CD4-positive, alpha-beta T cell treated with Interleukin-4 for 1 hour (primary cell): ENCODE measurements around the gene RIMBP2.

Experiments used
- DNase-seq, 2 donors: peaks; one replicate each; pipeline ENCODE4 v3.0.0-alpha.2; 2020 to 2022

RIMBP2 gene

GRCh38 chr12:130456375-130457199 is 259.5 kb downstream of the RIMBP2 start:
- DNase-seq = no peak

- no peak for DNase-seq
These were observed 260.9 kb downstream of the RIMBP2 start for GRCh38 chr12:130455161-130455560.

- no peak for DNase-seq
These were observed 261.8 kb downstream of the RIMBP2 start for GRCh38 chr12:130454296-130454695.

- no peak for DNase-seq
These were observed 263.6 kb downstream of the RIMBP2 start for GRCh38 chr12:130452546-130452945.

GRCh38 chr12:130451001-130451930 is 264.8 kb downstream of the RIMBP2 start:
- DNase-seq = no peak

- DNase-seq = no peak
These were observed 266.8 kb downstream of the RIMBP2 start for GRCh38 chr12:130449291-130449690.

GRCh38 chr12:130448044-130448821 is 267.9 kb downstream of the RIMBP2 start:
- DNase-seq = no peak

- DNase-seq = no peak
These were observed 268.5 kb downstream of the RIMBP2 start for GRCh38 chr12:130447655-130447965.

- no peak for DNase-seq
These were observed 269.0 kb downstream of the RIMBP2 start for GRCh38 chr12:130446846-130447654.

GRCh38 chr12:130444986-130445385 is 271.1 kb downstream of the RIMBP2 start:
- DNase-seq = no peak

- DNase-seq = no peak
These were observed 272.0 kb downstream of the RIMBP2 start for GRCh38 chr12:130444061-130444460.

- no peak for DNase-seq
These were observed 274.0 kb downstream of the RIMBP2 start for GRCh38 chr12:130441771-130442760.

- no peak for DNase-seq
These were observed 275.6 kb downstream of the RIMBP2 start for GRCh38 chr12:130440411-130441080.

- no peak for DNase-seq
These were observed 276.8 kb downstream of the RIMBP2 start for GRCh38 chr12:130439250-130439649.

GRCh38 chr12:130438711-130439110 is 277.4 kb downstream of the RIMBP2 start:
- no peak for DNase-seq

- DNase-seq = no peak
These were observed 277.9 kb downstream of the RIMBP2 start for GRCh38 chr12:130438243-130438620.

GRCh38 chr12:130437555-130438242 is 278.4 kb downstream of the RIMBP2 start:
- no peak for DNase-seq

GRCh38 chr12:130436741-130437501 is 279.2 kb downstream of the RIMBP2 start:
- DNase-seq = no peak

GRCh38 chr12:130435826-130436225 is 280.3 kb downstream of the RIMBP2 start:
- no peak for DNase-seq
